Measurements from ENCODE around the gene PHB1.
"Not testable (repeated sequence)": the region's sequence is repeated elsewhere in the genome, so short reads cannot be mapped to it uniquely, and the experiment has no call there.

GRCh38 chr17:49365126-49365525 lies 49.6 kb downstream of the PHB1 start:
- not testable (repeated sequence) for TF ChIP-seq TAF1 (IDR thresholded peaks at IDR 0.05; ENCODE audit: low read depth, low read length); POLR2A (IDR thresholded peaks at IDR 0.05; ENCODE audit: low read depth, low read length); POLR2AphosphoS5 (IDR thresholded peaks at IDR 0.05; ENCODE audit: low read depth, low read length); SPI1 (IDR thresholded peaks at IDR 0.05; ENCODE audit: low read depth, low read length); PAX5 (IDR thresholded peaks at IDR 0.05; ENCODE audit: insufficient read depth, low read length, severe bottlenecking); POU2F2 (IDR thresholded peaks at IDR 0.05; ENCODE audit: low read depth, low read length)
